HG02870 (cell line): Measurements from ENCODE around the gene HPS4.
"Not testable (repeated sequence)": the region's sequence is repeated elsewhere in the genome, so short reads cannot be mapped to it uniquely, and the experiment has no call there.

Source experiments
- ATAC-seq: cut with Tn5 transposase; IDR thresholded peaks from one replicate; pipeline ENCODE4 v1.9.1; 2021; ENCODE audit warnings: mild to moderate bottlenecking, moderate library complexity; ENCODE audit not compliant: unreplicated experiment

HPS4 gene

DNA sequence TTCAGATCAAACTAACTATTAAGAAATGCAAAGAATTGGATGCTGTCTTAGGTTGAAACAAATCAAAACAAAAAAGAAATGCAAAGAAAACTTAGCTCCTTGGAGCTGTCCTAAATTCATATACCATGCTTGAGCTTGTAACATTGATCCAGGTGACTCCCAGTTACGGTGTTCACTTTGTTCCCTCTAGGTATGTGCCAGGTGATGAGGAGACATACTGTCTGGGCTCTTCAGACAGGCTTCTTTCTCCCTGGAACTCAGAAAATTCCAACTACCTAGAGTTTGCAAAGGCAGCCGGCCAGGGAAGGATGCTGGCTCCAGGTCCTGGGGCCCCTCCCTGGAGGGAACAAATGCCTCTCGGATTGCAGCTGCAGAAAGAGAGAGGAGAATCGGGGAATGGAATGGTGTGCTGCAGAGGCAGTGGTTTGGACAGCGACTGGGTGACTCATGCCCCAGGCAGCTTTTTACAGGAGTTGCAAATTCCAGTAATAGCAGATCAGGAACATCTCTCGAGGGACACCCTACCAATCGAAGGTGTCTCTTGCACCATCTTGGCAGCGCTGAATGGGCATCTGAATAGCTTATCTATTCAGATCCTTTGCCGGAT lies 66.8 kb downstream of the HPS4 start:
- no peak for ATAC-seq

- no peak for ATAC-seq
Observed at GRCh38 chr22:26416256-26416655, 67.3 kb downstream of the HPS4 start.

- no peak for ATAC-seq
Observed at GRCh38 chr22:26414347-26414746, 69.2 kb downstream of the HPS4 start.

- no peak for ATAC-seq
Observed at GRCh38 chr22:26410386-26410785, 73.2 kb downstream of the HPS4 start.

DNA sequence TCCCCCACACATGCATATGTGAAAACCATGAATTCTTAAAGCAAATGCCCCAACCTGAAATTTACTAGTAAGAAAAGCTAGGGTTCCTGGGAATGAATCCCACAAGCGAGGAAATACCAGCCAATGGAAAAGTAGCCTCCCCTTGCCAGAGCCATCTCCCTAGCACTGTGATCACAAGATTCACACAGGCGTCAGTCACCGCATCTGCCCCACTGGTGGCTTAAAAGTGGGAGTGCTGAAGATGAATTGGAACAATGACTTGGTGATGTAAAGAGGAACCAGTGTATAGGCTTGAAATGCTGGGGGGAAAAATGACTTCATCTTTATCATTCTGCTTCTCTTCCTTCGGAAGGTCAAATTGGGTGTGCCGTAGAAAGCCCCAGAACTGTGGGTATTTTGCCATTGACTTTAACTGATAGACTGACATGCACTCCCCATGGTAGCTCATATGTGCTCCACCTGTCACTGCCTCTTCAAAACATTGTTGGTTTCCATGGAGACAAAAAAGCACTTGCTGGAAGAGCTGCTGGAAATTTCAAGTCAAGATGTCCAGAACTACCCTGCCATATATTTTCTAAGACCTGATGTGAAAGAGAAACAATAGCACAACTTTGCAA lies 73.8 kb downstream of the HPS4 start:
- no peak for ATAC-seq

DNA sequence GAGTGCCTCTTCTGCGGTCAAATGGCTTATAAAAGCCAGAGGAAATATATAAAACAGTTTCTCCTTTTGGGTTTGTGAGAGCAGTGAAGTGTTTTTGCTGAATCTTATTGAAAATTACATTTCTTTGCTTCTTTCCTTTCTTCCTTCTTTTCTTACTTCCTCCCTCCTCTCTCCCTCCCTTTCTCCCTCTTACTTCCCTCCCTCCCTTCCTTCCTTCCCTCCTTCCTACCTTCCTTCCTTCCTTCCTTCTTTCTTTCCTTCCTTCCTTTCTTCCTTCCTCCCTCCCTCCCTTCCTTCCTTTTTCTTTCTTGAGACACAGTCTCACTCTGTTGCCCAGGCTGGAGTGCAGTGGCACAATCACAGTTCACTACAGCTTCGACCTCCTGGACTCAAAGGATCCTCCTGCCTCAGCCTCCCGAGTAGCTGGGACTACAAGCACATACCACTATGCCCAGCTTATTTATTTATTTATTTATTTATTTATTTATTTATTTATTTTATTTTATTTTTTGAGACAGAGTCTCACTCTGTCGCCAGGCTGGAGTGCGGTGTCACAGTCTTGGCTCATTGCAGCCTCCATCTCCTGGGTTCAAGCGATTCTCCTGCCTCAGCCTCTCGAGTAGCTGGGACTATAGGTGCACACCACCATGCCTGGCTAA lies 74.9 kb downstream of the HPS4 start:
- ATAC-seq, result not testable (repeated sequence)

DNA sequence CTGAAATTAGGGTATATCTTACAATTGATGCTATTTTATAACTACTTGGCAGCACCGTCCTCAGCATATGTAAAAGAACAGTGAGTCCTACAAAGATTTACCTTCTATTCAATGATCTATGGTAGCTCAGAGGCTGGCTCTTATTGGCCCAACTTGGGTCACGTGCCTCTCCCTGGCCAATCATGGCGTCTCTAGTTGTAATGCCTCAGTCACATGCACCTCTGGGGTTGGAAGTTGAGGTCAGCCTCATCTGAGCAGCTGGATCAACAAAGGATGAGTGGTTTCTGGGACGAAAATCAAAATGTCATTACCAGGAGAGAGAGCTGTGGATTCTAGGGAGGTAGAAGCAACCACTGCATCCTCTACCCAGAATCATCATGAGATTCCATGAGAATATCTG lies 77.5 kb downstream of the HPS4 start:
- no peak for ATAC-seq

GRCh38 chr22:26404851-26405421 lies 78.6 kb downstream of the HPS4 start:
- no peak for ATAC-seq

DNA sequence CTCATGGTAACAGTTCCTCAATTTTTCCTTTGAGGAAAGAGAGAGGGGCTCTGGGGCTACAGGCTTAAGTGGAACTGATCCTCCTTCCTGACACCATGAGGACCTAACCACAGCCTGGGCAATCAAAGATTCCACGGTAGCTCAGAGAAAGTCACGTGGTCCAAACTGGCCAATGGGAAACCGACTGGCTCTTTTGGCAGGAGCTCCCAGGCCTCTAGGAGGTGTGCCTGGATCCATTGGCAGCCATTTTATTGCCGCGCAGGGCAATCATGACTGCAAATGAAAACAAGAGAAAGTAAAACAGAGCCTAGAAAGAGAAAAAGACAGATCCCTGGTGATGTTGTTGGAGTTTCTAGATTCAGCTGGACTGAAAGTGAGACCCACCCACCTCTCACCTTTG lies 81.9 kb downstream of the HPS4 start:
- ATAC-seq, result no peak
